ENCODE results near the gene ZMIZ1. TPM values are rescaled to one million over a fixed set of nuclear protein-coding genes. Genes with fewer than 3 reads are reported as not detected.

The ZMIZ1 gene
- total and polyA plus RNA-seq, 4 donors, result 18.3 to 80.2 (median 42.6) TPM

GRCh38 chr10:79293841-79294581, 225.2 kb downstream of the ZMIZ1 start:
- Histone ChIP-seq H3K9me3 (ENCODE audit: control insufficient read depth in 4 of 4, insufficient read depth in 3 of 4, low read length in 3 of 4) (no peaks in the 10 kb centered on the region), H3K27me3 (ENCODE audit: control insufficient read depth in 3 of 3, insufficient read depth in 3 of 3, low read length in 2 of 3) (no peaks in the 10 kb centered on the region), H3K36me3 (ENCODE audit: control insufficient read depth in 4 of 4, insufficient read depth in 4 of 4, low read length in 4 of 4) (peaks cover 0 to 74% (median 43%) of the 10 kb centered on the region in 4 donors), H3K4me3 (no peak overlapping the region), H3K4me1 (ENCODE audit: control insufficient read depth in 5 of 5, insufficient read depth in 5 of 5, low read length in 5 of 5) (peaks cover 0 to 17% (median 0%) of the 10 kb centered on the region in 5 donors), H3K9ac (ENCODE audit: insufficient read depth in 1 of 2, low read length in 2 of 2) (no peak overlapping the region), H3K27ac (ENCODE audit: low read depth in 1 of 2, low read length in 1 of 2) (peak overlapping the region in 1 of 2 donors; percentile 78)
- peak; percentile 82 for ATAC-seq (ENCODE audit: insufficient read depth, low FRiP score)
- no peak for TF ChIP-seq CTCF (IDR thresholded peaks at IDR 0.05; ENCODE audit: control extremely low read depth, extremely low read depth)
- DNase-seq, result no peak
- 29 to 60% methylated on average over 11 of the region's 11 CpGs for WGBS, 2 donors

- no peak for ATAC-seq (ENCODE audit: insufficient read depth, low FRiP score)
- Histone ChIP-seq H3K4me1 (ENCODE audit: control insufficient read depth in 5 of 5, insufficient read depth in 5 of 5, low read length in 5 of 5) (peaks cover 0 to 17% (median 0%) of the 10 kb centered on the region in 5 donors), H3K27ac (ENCODE audit: low read depth in 1 of 2, low read length in 1 of 2) (peak overlapping the region in 1 of 2 donors; percentile 67), H3K9ac (ENCODE audit: insufficient read depth in 1 of 2, low read length in 2 of 2) (no peak overlapping the region), H3K36me3 (ENCODE audit: control insufficient read depth in 4 of 4, insufficient read depth in 4 of 4, low read length in 4 of 4) (peaks cover 0 to 82% (median 47%) of the 10 kb centered on the region in 4 donors), H3K27me3 (ENCODE audit: control insufficient read depth in 3 of 3, insufficient read depth in 3 of 3, low read length in 2 of 3) (no peaks in the 10 kb centered on the region), H3K9me3 (ENCODE audit: control insufficient read depth in 4 of 4, insufficient read depth in 3 of 4, low read length in 3 of 4) (no peaks in the 10 kb centered on the region), H3K4me3 (no peak overlapping the region)
- no peak for DNase-seq
- 33 to 62% methylated on average over 5 of the region's 5 CpGs for WGBS, 2 donors
- no peak for TF ChIP-seq CTCF (IDR thresholded peaks at IDR 0.05; ENCODE audit: control extremely low read depth, extremely low read depth)
These were observed 226.8 kb downstream of the ZMIZ1 start for GRCh38 chr10:79295563-79295962.

- WGBS, 2 donors, result 89 to 95% methylated on average over 14 of the region's 14 CpGs
- TF ChIP-seq CTCF (IDR thresholded peaks at IDR 0.05; ENCODE audit: control extremely low read depth, extremely low read depth), result no peak
- peak overlapping the region in 1 of 2 donors; percentile 43 for H3K27ac ChIP-seq (ENCODE audit: low read depth in 1 of 2, low read length in 1 of 2)
- H3K36me3 ChIP-seq (ENCODE audit: control insufficient read depth in 4 of 4, insufficient read depth in 4 of 4, low read length in 4 of 4), result peaks cover 4 to 86% (median 50%) of the 10 kb centered on the region in 4 donors
- no peak overlapping the region for H3K4me3 ChIP-seq
- ATAC-seq (ENCODE audit: insufficient read depth, low FRiP score) (no peak), DNase-seq (no peak)
- no peak overlapping the region for H3K9ac ChIP-seq (ENCODE audit: insufficient read depth in 1 of 2, low read length in 2 of 2)
- no peaks in the 10 kb centered on the region for H3K27me3 ChIP-seq (ENCODE audit: control insufficient read depth in 3 of 3, insufficient read depth in 3 of 3, low read length in 2 of 3)
- H3K9me3 ChIP-seq (ENCODE audit: control insufficient read depth in 4 of 4, insufficient read depth in 3 of 4, low read length in 3 of 4), result no peaks in the 10 kb centered on the region
- peaks cover 0 to 17% (median 0%) of the 10 kb centered on the region in 5 donors for H3K4me1 ChIP-seq (ENCODE audit: control insufficient read depth in 5 of 5, insufficient read depth in 5 of 5, low read length in 5 of 5)
These were observed 227.7 kb downstream of the ZMIZ1 start for GRCh38 chr10:79296431-79296830.

Measured in lung (tissue), 12 donors.